Upper lobe of right lung (tissue), 1 donor: ENCODE measurements around the gene GPR137B. TPM values are rescaled to one million over a fixed set of nuclear protein-coding genes. Genes with fewer than 3 reads are reported as not detected.

Experiments used
- ATAC-seq: fragments of 200-7000 bp; cut with Tn5 transposase; one replicate; pipeline ENCODE4 v1.9.1; 2020; ENCODE audit warnings: mild to moderate bottlenecking, moderate library complexity
- DNase-seq: peaks from one replicate; pipeline ENCODE4 v3.0.0-alpha.2; 2020
- H3K27ac ChIP-seq: fragments of 200-600 bp; one replicate; pipeline ENCODE4 v1.8.0; 2022
- H3K27me3 ChIP-seq: fragments of 200-600 bp; one replicate; pipeline ENCODE4 v1.8.0; 2022; ENCODE audit warnings: mild to moderate bottlenecking
- H3K36me3 ChIP-seq: fragments of 200-600 bp; one replicate; pipeline ENCODE4 v1.8.0; 2022
- H3K4me1 ChIP-seq: fragments of 200-600 bp; one replicate; pipeline ENCODE4 v1.8.0; 2022
- H3K4me3 ChIP-seq: fragments of 200-600 bp; one replicate; pipeline ENCODE4 v1.8.0; 2022; ENCODE audit warnings: mild to moderate bottlenecking
- H3K9me3 ChIP-seq: fragments of 200-600 bp; one replicate; pipeline ENCODE4 v1.8.0; 2022
- CTCF ChIP-seq: fragments of 200-600 bp; IDR thresholded peaks from one replicate; pipeline ENCODE4 v1.8.0; 2022; ENCODE audit warnings: antibody characterized with exemption
- intact Hi-C: fragments of 100-400 bp; cut with DNase I; formaldehyde crosslinking; loops from one replicate; pipeline ENCODE4 v1.11.0; 2022
- total RNA-seq: library from RNA; stranded (reverse); fragmentation: NEBNext Ultra II Directional; extraction: Animal tissue kit (Norgen Biotek cat#: 25700); gene quantifications from one replicate; pipeline ENCODE4 v1.2.1, GENCODE V29; 2021
- donor health status: DM: no; HTN: yes; CAD: no; lungs with severe emphysema.

The GPR137B gene
- total RNA-seq, 1 donor from 2014 or later, result 26.5 TPM

GRCh38 chr1:236168716-236169429 is 26.5 kb downstream of the GPR137B start:
- peak; percentile 83 for ATAC-seq
- Histone ChIP-seq H3K27me3 (no peaks in the 10 kb centered on the region), H3K36me3 (no peaks in the 10 kb centered on the region), H3K4me1 (no peaks in the 10 kb centered on the region), H3K4me3 (no peak overlapping the region), H3K27ac (no peak overlapping the region), H3K9me3 (no peaks in the 10 kb centered on the region)
- intact Hi-C loops, result no loop called here
- no peak for TF ChIP-seq CTCF
- DNase-seq, result peak; percentile 83

- no peaks in the 10 kb centered on the region for H3K36me3 ChIP-seq
- H3K27ac ChIP-seq, result no peak overlapping the region
- H3K27me3 ChIP-seq, result no peaks in the 10 kb centered on the region
- H3K9me3 ChIP-seq, result no peaks in the 10 kb centered on the region
- no peak overlapping the region for H3K4me3 ChIP-seq
- DNase-seq, result no peak
- TF ChIP-seq CTCF, result no peak
- intact Hi-C loops, result no loop called here
- no peak for ATAC-seq
- no peaks in the 10 kb centered on the region for H3K4me1 ChIP-seq
Observed at GRCh38 chr1:236172041-236172579, 29.8 kb downstream of the GPR137B start.

GRCh38 chr1:236173174-236173767 is 30.9 kb downstream of the GPR137B start:
- intact Hi-C loops, result no loop called here
- Histone ChIP-seq H3K27me3 (no peaks in the 10 kb centered on the region), H3K4me3 (no peak overlapping the region), H3K27ac (no peak overlapping the region), H3K4me1 (no peaks in the 10 kb centered on the region), H3K36me3 (no peaks in the 10 kb centered on the region), H3K9me3 (no peaks in the 10 kb centered on the region)
- ATAC-seq (no peak), DNase-seq (peak; percentile 6)
- TF ChIP-seq CTCF, result no peak

- H3K36me3 ChIP-seq, result no peaks in the 10 kb centered on the region
- intact Hi-C loops, result no loop called here
- no peak overlapping the region for H3K4me3 ChIP-seq
- no peak overlapping the region for H3K27ac ChIP-seq
- ATAC-seq, result no peak
- H3K27me3 ChIP-seq, result no peaks in the 10 kb centered on the region
- no peaks in the 10 kb centered on the region for H3K4me1 ChIP-seq
- H3K9me3 ChIP-seq, result no peaks in the 10 kb centered on the region
- TF ChIP-seq CTCF, result no peak
- DNase-seq, result peak; percentile 16
Observed at GRCh38 chr1:236175642-236176336, 33.5 kb downstream of the GPR137B start.

GRCh38 chr1:236176337-236177336 is 34.3 kb downstream of the GPR137B start:
- Histone ChIP-seq H3K4me3 (no peak overlapping the region), H3K27ac (no peak overlapping the region), H3K4me1 (no peaks in the 10 kb centered on the region), H3K9me3 (no peaks in the 10 kb centered on the region), H3K36me3 (peaks cover 5% of the 10 kb centered on the region), H3K27me3 (no peaks in the 10 kb centered on the region)
- DNase-seq (peak; percentile 55), ATAC-seq (no peak)
- intact Hi-C loops, result no loop called here
- no peak for TF ChIP-seq CTCF
